GM12878 (cell line): Measurements from ENCODE around the gene CEP295NL. TPM values are rescaled to one million over a fixed set of nuclear protein-coding genes. Genes with fewer than 3 reads are reported as not detected.

ENCODE experiments used
- ATAC-seq: fragments of 200-7000 bp; cut with Tn5 transposase; 3 replicates; pipeline ENCODE4 v1.9.1; 2020; ENCODE audit warnings: mild to moderate bottlenecking, moderate library complexity
- BruUV-seq: library from RNA; stranded (reverse); fragments of 400-500 nt; replicated peaks from 2 replicates; lab custom pipeline; 2021; lab: Mats Ljungman, UMichigan
- CTCF ChIA-PET: fragments of 300-600 bp; sonication (Branson Sonifier 250); formaldehyde crosslinking; extraction: SDS; loops from one replicate; lab custom pipeline; 2021; ENCODE audit warnings: inconsistent platforms; lab: Yijun Ruan, JAX
- POLR2A ChIA-PET: fragments of 350-600 bp; formaldehyde crosslinking; extraction: SDS; loops from one replicate; lab custom pipeline; 2021; ENCODE audit warnings: inconsistent platforms; lab: Charles Lee
- RAD21 ChIA-PET: fragments of 300-600 bp; sonication (Branson Sonifier 250); formaldehyde crosslinking; loops from one replicate; lab custom pipeline; 2023; ENCODE audit warnings: antibody characterized with exemption; ENCODE audit not compliant: unreplicated experiment; lab: Charles Lee
- SMC1A ChIA-PET: fragments of 300-600 bp; sonication (Branson Sonifier 250); formaldehyde crosslinking; loops from one replicate; lab custom pipeline; 2023; ENCODE audit not compliant: unreplicated experiment, uncharacterized antibody; lab: Charles Lee
- DNase-seq: peaks from one replicate; pipeline ENCODE4 v3.0.0-alpha.2; 2011; ENCODE audit warnings: low read depth, low spot score
- FAIRE-seq: peaks from 3 replicates; lab custom pipeline; 2011; peaks lifted over from hg19 to GRCh38; lab: Jason Lieb, UNC
- H2AFZ ChIP-seq: 2 replicates; pipeline ENCODE4 v1.6.0; 2011; ENCODE audit warnings: low read depth, low read length, control low read depth; ENCODE audit not compliant: control insufficient read depth
- H3K27ac ChIP-seq: 2 replicates; pipeline ENCODE4 v1.5.1; 2011; ENCODE audit warnings: control low read depth; ENCODE audit not compliant: control insufficient read depth, insufficient read depth
- H3K27me3 ChIP-seq, 2 experiments: replicated peaks in 1 of 2; 2 replicates each; pipeline versions ENCODE4 v1.6.0 to v1.6.1; 2011; ENCODE audit warnings: low read length in 1 of 2; ENCODE audit not compliant: control insufficient read depth in 2 of 2, insufficient read depth in 2 of 2
- H3K36me3 ChIP-seq, 2 experiments: 2 replicates each; pipeline ENCODE4 v1.5.1; 2011; ENCODE audit warnings: low read length in 1 of 2; ENCODE audit not compliant: control insufficient read depth in 2 of 2, insufficient read depth in 2 of 2
- H3K4me1 ChIP-seq: 2 replicates; pipeline ENCODE4 v1.6.1; 2011; ENCODE audit warnings: mild to moderate bottlenecking, low read length, moderate library complexity, mixed read lengths; ENCODE audit not compliant: control insufficient read depth, insufficient read depth
- H3K4me2 ChIP-seq: 2 replicates; pipeline ENCODE4 v1.6.0; 2011; ENCODE audit warnings: control low read depth; ENCODE audit not compliant: control insufficient read depth, insufficient read depth
- H3K4me3 ChIP-seq: fragments of 200-600 bp; sonication (generic); 2 replicates; pipeline ENCODE4 v1.5.1; 2016
- H3K79me2 ChIP-seq: 2 replicates; pipeline ENCODE4 v1.6.0; 2011; ENCODE audit warnings: low read length; ENCODE audit not compliant: control insufficient read depth, insufficient read depth
- H3K9ac ChIP-seq: 2 replicates; pipeline ENCODE4 v1.8.0; 2011; ENCODE audit warnings: low read length, control low read depth, mixed read lengths; ENCODE audit not compliant: control insufficient read depth, insufficient read depth
- H3K9me3 ChIP-seq: replicated peaks from 3 replicates; pipeline ENCODE4 v1.5.1; 2011; ENCODE audit warnings: mild to moderate bottlenecking, low read length; ENCODE audit not compliant: control insufficient read depth, insufficient read depth
- H4K20me1 ChIP-seq: 2 replicates; pipeline ENCODE4 v1.6.0; 2011; ENCODE audit not compliant: control insufficient read depth, insufficient read depth
- BACH1 ChIP-seq: fragments of 450-650 bp; IDR thresholded peaks from 2 replicates; pipeline ENCODE4 v1.6.1; 2017; ENCODE audit warnings: mild to moderate bottlenecking, borderline replicate concordance
- CBFB ChIP-seq: IDR thresholded peaks from 2 replicates; pipeline ENCODE4 v1.6.1; 2016; ENCODE audit warnings: antibody characterized with exemption, low read depth
- CBX3 ChIP-seq: fragments of 200-600 bp; sonication (generic); IDR thresholded peaks from 2 replicates; pipeline ENCODE4 v1.6.1; 2016; ENCODE audit warnings: low read depth, borderline replicate concordance
- CHD1 ChIP-seq: IDR thresholded peaks from 2 replicates; pipeline ENCODE4 v1.6.1; 2012; ENCODE audit warnings: low read depth, low read length, improper control_type of control experiment
- GABPA ChIP-seq: IDR thresholded peaks from 2 replicates; pipeline ENCODE4 v1.6.1; 2014; ENCODE audit warnings: antibody characterized with exemption, low read depth, mild to moderate bottlenecking, inconsistent platforms
- GATAD2B ChIP-seq: fragments of 450-650 bp; conservative IDR thresholded peaks from 2 replicates; pipeline ENCODE4 v1.6.1; 2017; ENCODE audit warnings: low read depth, mild to moderate bottlenecking, moderate library complexity
- HDGF ChIP-seq: fragments of 450-650 bp; IDR thresholded peaks from 2 replicates; pipeline ENCODE4 v1.6.1; 2016; ENCODE audit warnings: antibody characterized with exemption
- IKZF2 ChIP-seq, 2 experiments: fragments of 450-650 bp; IDR thresholded peaks; 2 replicates each; pipeline ENCODE4 v1.6.1; 2017; ENCODE audit warnings: mild to moderate bottlenecking in 2 of 2, moderate library complexity in 2 of 2
- IRF5 ChIP-seq: fragments of 450-650 bp; IDR thresholded peaks from 2 replicates; pipeline ENCODE4 v1.6.1; 2017; ENCODE audit warnings: borderline replicate concordance
- JUND ChIP-seq: IDR thresholded peaks from 2 replicates; pipeline ENCODE4 v1.6.1; 2012; ENCODE audit warnings: low read depth, mild to moderate bottlenecking, low read length, improper control_type of control experiment, moderate library complexity
- KLF5 ChIP-seq: fragments of 450-650 bp; IDR thresholded peaks from 2 replicates; pipeline ENCODE4 v1.6.1; 2014; ENCODE audit warnings: mild to moderate bottlenecking; ENCODE audit not compliant: partially characterized antibody
- MTA2 ChIP-seq: fragments of 450-650 bp; IDR thresholded peaks from 2 replicates; pipeline ENCODE4 v1.6.1; 2016; ENCODE audit warnings: low read depth, mild to moderate bottlenecking, moderate library complexity
- NR2C1 ChIP-seq: fragments of 450-650 bp; IDR thresholded peaks from 2 replicates; pipeline ENCODE4 v1.6.1; 2017; ENCODE audit warnings: antibody characterized with exemption, mild to moderate bottlenecking, moderate library complexity
- NR2F1 ChIP-seq: fragments of 450-650 bp; conservative IDR thresholded peaks from 2 replicates; pipeline ENCODE4 v1.6.1; 2017; ENCODE audit warnings: mild to moderate bottlenecking
- RAD21 ChIP-seq: IDR thresholded peaks from 2 replicates; pipeline ENCODE4 v1.6.1; 2011; ENCODE audit warnings: mild to moderate bottlenecking, low read depth, low read length, moderate library complexity; ENCODE audit not compliant: insufficient read depth
- SMARCA5 ChIP-seq: fragments of 450-650 bp; IDR thresholded peaks from 2 replicates; pipeline ENCODE4 v1.6.1; 2017; ENCODE audit warnings: mild to moderate bottlenecking
- SMC3 ChIP-seq: IDR thresholded peaks from 2 replicates; pipeline ENCODE4 v1.6.1; 2011; ENCODE audit warnings: low read length, improper control_type of control experiment, borderline replicate concordance
- USF2 ChIP-seq: IDR thresholded peaks from 2 replicates; pipeline ENCODE4 v1.6.1; 2011; ENCODE audit warnings: low read depth, low read length, improper control_type of control experiment, borderline replicate concordance
- YY1 ChIP-seq: IDR thresholded peaks from 2 replicates; pipeline ENCODE4 v1.6.1; 2011; ENCODE audit warnings: low read depth, mild to moderate bottlenecking, low read length
- WGBS: methylation state at CpG from one replicate; pipeline ENCODE4 v1.1.6; 2016; ENCODE audit warnings: low lambda C conversion rate; ENCODE audit not compliant: insufficient replicate concordance, insufficient coverage; ENCODE audit errors: missing lambda C conversion rate; 5-methylcytosine and 5-hydroxymethylcytosine counted together
- in situ Hi-C: fragments of 300-500 bp; cut with MboI; formaldehyde crosslinking; loops from 9 replicates; pipeline ENCODE4 v1.14.3; 2018; ENCODE audit warnings: mixed read lengths
- intact Hi-C: fragments of 100-400 bp; cut with micrococcal nuclease; formaldehyde crosslinking; loops from one replicate; pipeline ENCODE4 v1.14.2; 2022; ENCODE audit not compliant: unreplicated experiment
- polyA plus RNA-seq, 11 experiments: library from polyadenylated mRNA; depleted of rRNA in 4 of 11; unstranded in 6 of 11; stranded (reverse) in 5 of 11; fragments of >200 nt; fragmentation: Nextera tagmentation in 4 of 11; fragmentation: Illumina TruSeq in 1 of 11; extraction: Ambion mirVana in 4 of 11; extraction: Trizol in 1 of 11; gene quantifications; 1 replicate in 1 of 11; 2 replicates in 10 of 11; pipeline versions ENCODE4 v1.2.1 to v1.2.3, GENCODE V29; 2011 to 2016; ENCODE audit warnings: inconsistent platforms in 2 of 11, missing spikeins in 2 of 11, low read depth in 1 of 11
- total RNA-seq, 4 experiments: library from RNA; depleted of rRNA in 3 of 4; stranded (reverse); fragments of >200 nt in 3 of 4; fragmentation: Illumina TruSeq in 1 of 4; extraction: Trizol in 1 of 4; gene quantifications; 2 replicates each; pipeline versions ENCODE4 v1.2.1 to v1.2.3, GENCODE V29; 2013 to 2021

CEP295NL gene
- total and polyA plus RNA-seq, 10 of the 15 experiments (the other 5 are each of a cell fraction or from before 2014, with no cell fraction given): not detected

- intact Hi-C loops: no loop called here
- no peaks in the 10 kb centered on the region for H4K20me1 ChIP-seq
- H3K4me2 ChIP-seq: no peak overlapping the region
- H3K79me2 ChIP-seq: no peaks in the 10 kb centered on the region
- H3K27ac ChIP-seq: no peak overlapping the region
- RAD21 ChIA-PET: no interaction called here
- H2AFZ ChIP-seq: no peak overlapping the region
- DNase-seq (no peak), FAIRE-seq (no peak), ATAC-seq (no peak)
- CTCF ChIA-PET: no interaction called here
- 34% methylated on average over 28 of the region's 31 CpGs for WGBS
- H3K9me3 ChIP-seq: no peaks in the 10 kb centered on the region
- in situ Hi-C loops: no loop called here
- no peak overlapping the region for H3K9ac ChIP-seq
- POLR2A ChIA-PET: no interaction called here
- H3K4me1 ChIP-seq: peaks cover 3% of the 10 kb centered on the region; the same call in 1 of the 2 replicates
- BruUV-seq: no TSS peak
- no peaks in the 10 kb centered on the region for H3K36me3 ChIP-seq
- peaks cover 0 to 7% of the 10 kb centered on the region in 2 experiments; a peak in 2 of 4 replicates for H3K27me3 ChIP-seq
- no peak for TF ChIP-seq BACH1
- no peak for TF ChIP-seq USF2
- no peak for TF ChIP-seq JUND
- no peak for TF ChIP-seq HDGF
- TF ChIP-seq IRF5: no peak
- TF ChIP-seq YY1: no peak
- no peak for TF ChIP-seq CBX3
- no peak for TF ChIP-seq MTA2
- TF ChIP-seq NR2F1: no peak
- TF ChIP-seq KLF5: no peak
- no peak for TF ChIP-seq GABPA
- no peak for TF ChIP-seq GATAD2B
- TF ChIP-seq CBFB: no peak
- no peak for TF ChIP-seq CHD1
- TF ChIP-seq RAD21: no peak
- TF ChIP-seq SMC3: no peak
- TF ChIP-seq NR2C1: no peak
- no peak for TF ChIP-seq SMARCA5
- TF ChIP-seq IKZF2 (IDR thresholded peaks at IDR 0.05): no peak
- H3K4me3 ChIP-seq: no peak overlapping the region
- SMC1A ChIA-PET: no interaction called here
Observed at GRCh38 chr17:78929908-78930775, 27.1 kb upstream of the CEP295NL start.
